HepG2 (cell line): Measurements from ENCODE around the gene ETFDH. TPM values are rescaled to one million over a fixed set of nuclear protein-coding genes. Genes with fewer than 3 reads are reported as not detected.
A peak's percentile ranks its signal among the peaks of the same experiment; 100 is the strongest.

ENCODE experiments used
- MAZ ChIP-seq, 2 experiments: sonication (generic) in 1 of 2; formaldehyde crosslinking in 1 of 2; IDR thresholded peaks; 2 replicates each; pipeline versions ENCODE4 v1.5.0 to v1.6.1; 2012 to 2020; ENCODE audit warnings: low read depth in 2 of 2, mild to moderate bottlenecking in 2 of 2, borderline replicate concordance in 1 of 2, improper control_type of control experiment in 1 of 2, low read length in 1 of 2, missing genetic modification reagents in 1 of 2, moderate library complexity in 1 of 2
- MEIS1 ChIP-seq: sonication (generic); formaldehyde crosslinking; IDR thresholded peaks from 2 replicates; pipeline ENCODE4 v1.9.0; 2021; ENCODE audit warnings: mild to moderate bottlenecking, missing genetic modification reagents, moderate library complexity, borderline replicate concordance
- RXRA ChIP-seq: sonication (generic); formaldehyde crosslinking; IDR thresholded peaks from 2 replicates; pipeline ENCODE4 v1.5.1; 2020; ENCODE audit warnings: missing genetic modification reagents
- ZNF775 ChIP-seq: sonication (generic); formaldehyde crosslinking; IDR thresholded peaks from 2 replicates; pipeline ENCODE4 v1.4.0; 2020; ENCODE audit warnings: missing genetic modification reagents, mild to moderate bottlenecking, moderate library complexity, borderline replicate concordance
- polyA plus RNA-seq, 8 experiments: library from polyadenylated mRNA; depleted of rRNA in 3 of 8; stranded (reverse) in 7 of 8; unstranded in 1 of 8; fragments of >200 nt; fragmentation: Illumina TruSeq in 4 of 8; extraction: Trizol in 4 of 8; gene quantifications; 2 replicates each; pipeline versions ENCODE4 v1.2.1 to v1.2.3, GENCODE V29; 2011 to 2016; ENCODE audit warnings: low read depth in 4 of 8, missing spikeins in 1 of 8, mixed read lengths in 1 of 8; ENCODE audit not compliant: insufficient read depth in 1 of 8
- total RNA-seq, 5 experiments: library from RNA; depleted of rRNA; stranded (reverse); fragments of >200 nt; fragmentation: Illumina TruSeq; extraction: Trizol; gene quantifications; 2 replicates each; pipeline ENCODE4 v1.2.3, GENCODE V29; 2016; ENCODE audit warnings: low read depth in 1 of 5
- TF ChIP-seq, protein P1 (sequence below), 2 experiments: fragments of 450-650 bp in 1 of 2; sonication (generic) in 1 of 2; formaldehyde crosslinking in 1 of 2; IDR thresholded peaks; 2 replicates each; pipeline versions ENCODE4 v1.6.1 to v1.8.0; 2016 to 2022; ENCODE audit warnings: antibody characterized with exemption in 1 of 2, mild to moderate bottlenecking in 1 of 2, missing genetic modification reagents in 1 of 2
- TF ChIP-seq, protein P2 (sequence below): sonication (generic); formaldehyde crosslinking; IDR thresholded peaks from 2 replicates; pipeline ENCODE4 v1.5.1; 2020; ENCODE audit warnings: mild to moderate bottlenecking, missing genetic modification reagents, borderline replicate concordance
- TF ChIP-seq, protein P3 (sequence below): sonication (generic); formaldehyde crosslinking; IDR thresholded peaks from 2 replicates; pipeline ENCODE4 v1.5.1; 2020; ENCODE audit warnings: mild to moderate bottlenecking, missing genetic modification reagents, moderate library complexity

The ETFDH gene
- total and polyA plus RNA-seq, 2 of the 13 experiments (the other 11 are each of a cell fraction or from before 2014, with no cell fraction given), result 14.7 to 17.8 TPM

DNA sequence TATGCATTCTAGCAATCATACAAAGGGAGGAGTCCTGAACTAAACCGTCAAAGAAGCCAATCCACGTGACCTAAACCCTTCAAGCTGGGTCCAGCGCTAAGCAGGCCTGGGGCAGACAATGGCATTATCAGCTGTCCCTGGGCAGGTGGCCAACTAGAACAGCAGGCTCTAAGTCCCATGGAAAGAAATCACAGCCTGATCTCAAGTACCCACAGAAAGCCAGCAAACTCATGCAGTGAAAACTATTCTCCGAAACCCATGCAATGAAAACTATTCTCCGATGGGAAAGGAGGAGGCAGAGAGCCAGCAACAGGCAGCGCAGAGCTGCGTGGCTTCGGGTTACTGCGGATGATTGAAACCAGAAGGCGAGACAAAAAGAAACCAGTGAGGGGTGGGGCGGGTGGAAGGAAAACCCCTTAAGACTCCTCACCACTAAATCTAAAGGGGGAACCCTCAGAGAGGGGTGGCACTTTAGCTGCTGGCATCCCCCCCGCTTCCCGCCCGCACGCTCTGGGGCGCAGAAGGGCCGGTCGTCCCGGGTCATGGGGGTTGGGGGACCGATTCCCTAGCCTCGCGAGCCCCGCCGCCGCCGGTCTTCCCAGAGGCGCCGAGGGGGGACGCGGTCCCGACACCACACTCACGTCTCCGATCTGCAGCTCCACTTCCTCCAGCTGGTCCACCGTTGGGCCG is 976 bp upstream of the ETFDH start (continued):
- TF ChIP-seq, protein P1, sequence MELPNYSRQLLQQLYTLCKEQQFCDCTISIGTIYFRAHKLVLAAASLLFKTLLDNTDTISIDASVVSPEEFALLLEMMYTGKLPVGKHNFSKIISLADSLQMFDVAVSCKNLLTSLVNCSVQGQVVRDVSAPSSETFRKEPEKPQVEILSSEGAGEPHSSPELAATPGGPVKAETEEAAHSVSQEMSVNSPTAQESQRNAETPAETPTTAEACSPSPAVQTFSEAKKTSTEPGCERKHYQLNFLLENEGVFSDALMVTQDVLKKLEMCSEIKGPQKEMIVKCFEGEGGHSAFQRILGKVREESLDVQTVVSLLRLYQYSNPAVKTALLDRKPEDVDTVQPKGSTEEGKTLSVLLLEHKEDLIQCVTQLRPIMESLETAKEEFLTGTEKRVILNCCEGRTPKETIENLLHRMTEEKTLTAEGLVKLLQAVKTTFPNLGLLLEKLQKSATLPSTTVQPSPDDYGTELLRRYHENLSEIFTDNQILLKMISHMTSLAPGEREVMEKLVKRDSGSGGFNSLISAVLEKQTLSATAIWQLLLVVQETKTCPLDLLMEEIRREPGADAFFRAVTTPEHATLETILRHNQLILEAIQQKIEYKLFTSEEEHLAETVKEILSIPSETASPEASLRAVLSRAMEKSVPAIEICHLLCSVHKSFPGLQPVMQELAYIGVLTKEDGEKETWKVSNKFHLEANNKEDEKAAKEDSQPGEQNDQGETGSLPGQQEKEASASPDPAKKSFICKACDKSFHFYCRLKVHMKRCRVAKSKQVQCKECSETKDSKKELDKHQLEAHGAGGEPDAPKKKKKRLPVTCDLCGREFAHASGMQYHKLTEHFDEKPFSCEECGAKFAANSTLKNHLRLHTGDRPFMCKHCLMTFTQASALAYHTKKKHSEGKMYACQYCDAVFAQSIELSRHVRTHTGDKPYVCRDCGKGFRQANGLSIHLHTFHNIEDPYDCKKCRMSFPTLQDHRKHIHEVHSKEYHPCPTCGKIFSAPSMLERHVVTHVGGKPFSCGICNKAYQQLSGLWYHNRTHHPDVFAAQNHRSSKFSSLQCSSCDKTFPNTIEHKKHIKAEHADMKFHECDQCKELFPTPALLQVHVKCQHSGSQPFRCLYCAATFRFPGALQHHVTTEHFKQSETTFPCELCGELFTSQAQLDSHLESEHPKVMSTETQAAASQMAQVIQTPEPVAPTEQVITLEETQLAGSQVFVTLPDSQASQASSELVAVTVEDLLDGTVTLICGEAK (IDR thresholded peaks at IDR 0.05), result no peak
- TF ChIP-seq, protein P1 (CRISPR knock-in tag; IDR thresholded peaks at IDR 0.05), result peak; percentile 62; the same call in 1 of the 2 replicates
- TF ChIP-seq MAZ (IDR thresholded peaks at IDR 0.05; ENCODE audit: borderline replicate concordance, low read depth, low read length) (no peak), MAZ (CRISPR knock-in tag; IDR thresholded peaks at IDR 0.05; ENCODE audit: low read depth) (0 out of 2 replicates have a peak, but pooled peaks have one; percentile 21), ZNF775 (0 out of 2 replicates have a peak, but pooled peaks have one; percentile 56), MEIS1 (CRISPR knock-in tag) (peak; percentile 59; the same call in 1 of the 2 replicates), RXRA (CRISPR knock-in tag) (peak; percentile 56; the same call in 1 of the 2 replicates)
- TF ChIP-seq, protein P2, sequence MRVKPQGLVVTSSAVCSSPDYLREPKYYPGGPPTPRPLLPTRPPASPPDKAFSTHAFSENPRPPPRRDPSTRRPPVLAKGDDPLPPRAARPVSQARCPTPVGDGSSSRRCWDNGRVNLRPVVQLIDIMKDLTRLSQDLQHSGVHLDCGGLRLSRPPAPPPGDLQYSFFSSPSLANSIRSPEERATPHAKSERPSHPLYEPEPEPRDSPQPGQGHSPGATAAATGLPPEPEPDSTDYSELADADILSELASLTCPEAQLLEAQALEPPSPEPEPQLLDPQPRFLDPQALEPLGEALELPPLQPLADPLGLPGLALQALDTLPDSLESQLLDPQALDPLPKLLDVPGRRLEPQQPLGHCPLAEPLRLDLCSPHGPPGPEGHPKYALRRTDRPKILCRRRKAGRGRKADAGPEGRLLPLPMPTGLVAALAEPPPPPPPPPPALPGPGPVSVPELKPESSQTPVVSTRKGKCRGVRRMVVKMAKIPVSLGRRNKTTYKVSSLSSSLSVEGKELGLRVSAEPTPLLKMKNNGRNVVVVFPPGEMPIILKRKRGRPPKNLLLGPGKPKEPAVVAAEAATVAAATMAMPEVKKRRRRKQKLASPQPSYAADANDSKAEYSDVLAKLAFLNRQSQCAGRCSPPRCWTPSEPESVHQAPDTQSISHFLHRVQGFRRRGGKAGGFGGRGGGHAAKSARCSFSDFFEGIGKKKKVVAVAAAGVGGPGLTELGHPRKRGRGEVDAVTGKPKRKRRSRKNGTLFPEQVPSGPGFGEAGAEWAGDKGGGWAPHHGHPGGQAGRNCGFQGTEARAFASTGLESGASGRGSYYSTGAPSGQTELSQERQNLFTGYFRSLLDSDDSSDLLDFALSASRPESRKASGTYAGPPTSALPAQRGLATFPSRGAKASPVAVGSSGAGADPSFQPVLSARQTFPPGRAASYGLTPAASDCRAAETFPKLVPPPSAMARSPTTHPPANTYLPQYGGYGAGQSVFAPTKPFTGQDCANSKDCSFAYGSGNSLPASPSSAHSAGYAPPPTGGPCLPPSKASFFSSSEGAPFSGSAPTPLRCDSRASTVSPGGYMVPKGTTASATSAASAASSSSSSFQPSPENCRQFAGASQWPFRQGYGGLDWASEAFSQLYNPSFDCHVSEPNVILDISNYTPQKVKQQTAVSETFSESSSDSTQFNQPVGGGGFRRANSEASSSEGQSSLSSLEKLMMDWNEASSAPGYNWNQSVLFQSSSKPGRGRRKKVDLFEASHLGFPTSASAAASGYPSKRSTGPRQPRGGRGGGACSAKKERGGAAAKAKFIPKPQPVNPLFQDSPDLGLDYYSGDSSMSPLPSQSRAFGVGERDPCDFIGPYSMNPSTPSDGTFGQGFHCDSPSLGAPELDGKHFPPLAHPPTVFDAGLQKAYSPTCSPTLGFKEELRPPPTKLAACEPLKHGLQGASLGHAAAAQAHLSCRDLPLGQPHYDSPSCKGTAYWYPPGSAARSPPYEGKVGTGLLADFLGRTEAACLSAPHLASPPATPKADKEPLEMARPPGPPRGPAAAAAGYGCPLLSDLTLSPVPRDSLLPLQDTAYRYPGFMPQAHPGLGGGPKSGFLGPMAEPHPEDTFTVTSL (CRISPR knock-in tag), result no peak
- TF ChIP-seq, protein P3, sequence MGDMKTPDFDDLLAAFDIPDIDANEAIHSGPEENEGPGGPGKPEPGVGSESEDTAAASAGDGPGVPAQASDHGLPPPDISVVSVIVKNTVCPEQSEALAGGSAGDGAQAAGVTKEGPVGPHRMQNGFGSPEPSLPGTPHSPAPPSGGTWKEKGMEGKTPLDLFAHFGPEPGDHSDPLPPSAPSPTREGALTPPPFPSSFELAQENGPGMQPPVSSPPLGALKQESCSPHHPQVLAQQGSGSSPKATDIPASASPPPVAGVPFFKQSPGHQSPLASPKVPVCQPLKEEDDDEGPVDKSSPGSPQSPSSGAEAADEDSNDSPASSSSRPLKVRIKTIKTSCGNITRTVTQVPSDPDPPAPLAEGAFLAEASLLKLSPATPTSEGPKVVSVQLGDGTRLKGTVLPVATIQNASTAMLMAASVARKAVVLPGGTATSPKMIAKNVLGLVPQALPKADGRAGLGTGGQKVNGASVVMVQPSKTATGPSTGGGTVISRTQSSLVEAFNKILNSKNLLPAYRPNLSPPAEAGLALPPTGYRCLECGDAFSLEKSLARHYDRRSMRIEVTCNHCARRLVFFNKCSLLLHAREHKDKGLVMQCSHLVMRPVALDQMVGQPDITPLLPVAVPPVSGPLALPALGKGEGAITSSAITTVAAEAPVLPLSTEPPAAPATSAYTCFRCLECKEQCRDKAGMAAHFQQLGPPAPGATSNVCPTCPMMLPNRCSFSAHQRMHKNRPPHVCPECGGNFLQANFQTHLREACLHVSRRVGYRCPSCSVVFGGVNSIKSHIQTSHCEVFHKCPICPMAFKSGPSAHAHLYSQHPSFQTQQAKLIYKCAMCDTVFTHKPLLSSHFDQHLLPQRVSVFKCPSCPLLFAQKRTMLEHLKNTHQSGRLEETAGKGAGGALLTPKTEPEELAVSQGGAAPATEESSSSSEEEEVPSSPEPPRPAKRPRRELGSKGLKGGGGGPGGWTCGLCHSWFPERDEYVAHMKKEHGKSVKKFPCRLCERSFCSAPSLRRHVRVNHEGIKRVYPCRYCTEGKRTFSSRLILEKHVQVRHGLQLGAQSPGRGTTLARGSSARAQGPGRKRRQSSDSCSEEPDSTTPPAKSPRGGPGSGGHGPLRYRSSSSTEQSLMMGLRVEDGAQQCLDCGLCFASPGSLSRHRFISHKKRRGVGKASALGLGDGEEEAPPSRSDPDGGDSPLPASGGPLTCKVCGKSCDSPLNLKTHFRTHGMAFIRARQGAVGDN (CRISPR knock-in tag), result no peak
